NCI-H1092 treated with DMSO at 0.1 percent for 48 hours (cell line): Measurements from ENCODE around the gene COL4A2.
"Not testable (repeated sequence)": the region's sequence is repeated elsewhere in the genome, so short reads cannot be mapped to it uniquely, and the experiment has no call there.

Source experiments
- DNase-seq: peaks from one replicate; lab custom pipeline; 2025; lab: John Stamatoyannopoulos, UW

COL4A2 gene

DNA sequence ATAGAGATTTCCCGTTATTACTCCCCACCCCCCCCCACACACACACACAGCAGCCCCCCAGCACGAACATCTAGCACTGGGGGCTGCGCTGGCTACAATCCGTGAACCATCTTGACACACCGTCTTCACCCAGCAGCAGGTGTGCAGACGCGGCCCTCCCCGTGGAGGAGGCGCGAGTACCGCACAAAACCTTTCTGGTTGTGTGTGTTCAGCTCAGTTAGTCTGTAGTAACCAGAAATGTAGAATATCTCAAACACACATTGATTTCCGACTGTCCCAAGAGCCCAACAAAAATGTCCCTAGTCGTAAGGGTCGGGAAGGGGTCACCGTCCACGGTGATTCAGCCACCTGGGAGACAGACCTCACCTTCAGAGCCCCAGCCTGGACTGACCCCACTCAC, 131.7 kb downstream of the COL4A2 start:
- DNase-seq, result no peak

DNA sequence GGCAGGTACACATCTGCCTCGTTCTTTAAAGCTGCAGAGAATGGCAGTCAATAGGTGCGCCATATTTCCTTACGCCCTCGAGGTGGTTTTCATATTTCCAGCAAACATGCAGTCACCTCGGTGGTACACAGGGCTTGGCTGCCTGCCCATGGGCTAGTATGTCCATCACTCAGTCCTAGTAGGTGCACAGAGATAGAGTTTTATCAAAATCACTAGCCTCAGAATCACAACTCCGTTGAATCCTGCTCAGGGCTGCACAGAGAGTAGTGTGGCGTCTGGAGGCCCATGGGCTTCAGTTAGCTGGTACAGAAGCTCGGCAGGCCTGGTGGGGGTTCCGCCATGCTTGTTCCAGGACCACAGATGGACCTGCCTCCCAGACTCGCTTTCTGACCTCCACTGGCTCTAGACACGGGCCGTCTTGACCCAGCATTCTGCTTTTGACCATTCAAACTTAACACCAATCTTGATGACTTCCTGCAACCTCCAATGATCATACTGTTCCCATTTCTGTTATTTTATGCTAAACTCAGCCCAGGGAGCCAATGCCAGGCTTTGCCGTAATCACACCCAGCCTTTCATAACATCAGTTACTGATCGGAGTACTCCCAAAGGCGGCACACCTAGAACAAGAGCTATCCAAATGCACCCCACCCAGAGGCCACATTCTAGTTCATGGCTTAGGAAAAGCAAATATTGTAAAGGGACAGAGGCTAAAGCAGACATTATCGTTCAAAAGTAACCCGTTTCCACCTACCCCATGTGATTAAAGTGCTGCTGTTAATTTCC, 134.1 kb downstream of the COL4A2 start:
- no peak for DNase-seq

DNA sequence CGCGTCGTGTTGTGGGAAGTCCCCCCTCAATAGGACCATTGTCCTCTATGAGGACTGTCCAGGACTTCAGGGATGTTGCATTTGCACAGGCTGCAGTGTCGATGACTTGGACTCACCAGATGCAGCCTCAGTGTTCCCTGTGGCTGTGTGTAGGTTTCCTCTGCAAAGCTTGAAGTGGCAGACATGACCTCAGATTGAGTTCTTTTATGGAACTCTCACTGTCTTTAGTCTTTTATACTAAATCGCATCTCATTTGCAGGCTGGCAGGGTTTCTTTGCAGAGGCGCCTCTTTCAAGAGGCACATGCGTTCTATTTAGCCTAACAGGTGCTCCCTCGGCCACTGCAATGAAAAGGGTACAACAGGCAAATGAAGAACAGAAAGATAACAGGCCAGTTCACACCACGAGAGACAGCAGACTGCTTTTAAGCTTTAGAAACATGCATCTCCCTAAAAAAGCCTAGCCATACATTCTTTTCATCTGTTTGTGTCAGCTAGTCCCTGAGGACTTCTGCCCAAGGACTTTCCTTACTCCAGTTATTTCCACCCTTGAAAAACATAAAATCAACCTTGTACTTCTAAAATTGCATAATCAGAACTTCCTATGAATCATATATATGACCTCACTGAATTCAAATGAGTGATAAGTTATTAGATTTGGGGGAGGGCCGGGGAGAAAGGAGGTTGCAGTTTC, 136.0 kb downstream of the COL4A2 start:
- DNase-seq, result no peak

DNA sequence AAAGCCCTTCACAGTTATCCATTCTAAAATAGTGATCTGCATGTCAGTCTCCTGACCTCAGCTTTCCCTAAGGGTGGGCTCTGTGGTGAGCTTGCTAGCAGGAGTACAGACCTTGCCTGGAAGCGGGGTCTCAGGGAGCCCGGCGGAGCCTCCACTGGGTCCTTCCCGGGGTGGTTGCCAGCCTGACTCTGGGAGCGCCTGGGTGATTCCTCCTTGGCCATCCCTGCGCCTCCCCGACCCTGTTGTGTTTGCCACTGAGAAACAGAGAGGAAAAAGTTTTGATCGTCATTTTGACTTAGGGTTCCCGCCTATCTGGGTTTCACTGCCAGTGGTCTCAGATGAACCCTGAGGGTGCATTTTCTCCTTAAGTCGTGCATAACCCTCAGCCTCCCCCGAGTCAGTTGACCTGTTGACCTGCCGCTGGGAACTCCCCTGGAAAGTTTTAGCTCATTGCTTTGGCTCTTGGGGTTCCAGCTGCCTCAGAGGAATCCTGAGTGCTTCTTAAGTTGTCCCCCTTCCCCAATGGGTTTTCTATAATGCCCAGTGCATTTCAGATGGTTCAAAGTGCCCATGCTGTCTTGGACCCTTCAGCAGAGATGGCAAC, 136.6 kb downstream of the COL4A2 start:
- DNase-seq, result no peak

DNA sequence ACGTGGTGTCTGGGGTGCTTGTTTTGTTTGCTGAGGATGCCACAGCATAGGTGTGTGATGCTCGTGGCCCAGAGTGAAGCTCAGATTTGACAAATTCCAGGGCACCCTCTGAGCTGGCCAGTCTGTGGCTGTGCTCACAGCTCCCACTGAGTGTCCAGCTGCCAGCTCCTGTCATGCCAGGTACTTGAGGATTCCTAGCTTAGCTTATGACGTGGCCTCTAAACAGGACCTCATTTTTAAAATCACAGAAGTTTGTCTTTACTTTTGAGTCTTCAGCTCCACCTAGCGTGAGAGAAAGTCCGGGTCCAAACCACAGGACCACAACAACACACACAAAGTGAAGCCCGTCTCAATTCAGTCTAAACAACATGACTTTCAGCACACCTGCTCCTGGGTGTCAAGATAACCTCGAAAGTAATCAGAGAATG, 137.2 kb downstream of the COL4A2 start:
- no peak for DNase-seq

DNA sequence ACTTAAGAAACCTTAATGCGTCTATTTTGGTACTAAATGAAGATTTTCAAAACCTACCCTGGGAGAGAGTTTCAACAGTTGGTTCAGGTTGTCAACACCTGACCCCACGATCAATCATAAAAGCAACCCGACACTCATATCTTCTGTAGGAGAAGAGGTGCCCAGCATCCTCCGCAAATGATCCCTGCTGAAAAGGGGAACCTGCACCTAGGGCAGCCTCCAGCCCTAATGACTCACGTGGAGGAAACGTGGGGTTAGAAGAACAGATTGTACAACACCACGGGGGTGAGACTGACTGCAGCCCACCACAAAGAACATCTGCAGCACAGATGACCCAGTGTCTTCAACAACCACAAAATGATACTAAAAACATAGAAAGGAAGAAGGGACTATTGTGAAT, 138.1 kb downstream of the COL4A2 start:
- DNase-seq, result no peak

DNA sequence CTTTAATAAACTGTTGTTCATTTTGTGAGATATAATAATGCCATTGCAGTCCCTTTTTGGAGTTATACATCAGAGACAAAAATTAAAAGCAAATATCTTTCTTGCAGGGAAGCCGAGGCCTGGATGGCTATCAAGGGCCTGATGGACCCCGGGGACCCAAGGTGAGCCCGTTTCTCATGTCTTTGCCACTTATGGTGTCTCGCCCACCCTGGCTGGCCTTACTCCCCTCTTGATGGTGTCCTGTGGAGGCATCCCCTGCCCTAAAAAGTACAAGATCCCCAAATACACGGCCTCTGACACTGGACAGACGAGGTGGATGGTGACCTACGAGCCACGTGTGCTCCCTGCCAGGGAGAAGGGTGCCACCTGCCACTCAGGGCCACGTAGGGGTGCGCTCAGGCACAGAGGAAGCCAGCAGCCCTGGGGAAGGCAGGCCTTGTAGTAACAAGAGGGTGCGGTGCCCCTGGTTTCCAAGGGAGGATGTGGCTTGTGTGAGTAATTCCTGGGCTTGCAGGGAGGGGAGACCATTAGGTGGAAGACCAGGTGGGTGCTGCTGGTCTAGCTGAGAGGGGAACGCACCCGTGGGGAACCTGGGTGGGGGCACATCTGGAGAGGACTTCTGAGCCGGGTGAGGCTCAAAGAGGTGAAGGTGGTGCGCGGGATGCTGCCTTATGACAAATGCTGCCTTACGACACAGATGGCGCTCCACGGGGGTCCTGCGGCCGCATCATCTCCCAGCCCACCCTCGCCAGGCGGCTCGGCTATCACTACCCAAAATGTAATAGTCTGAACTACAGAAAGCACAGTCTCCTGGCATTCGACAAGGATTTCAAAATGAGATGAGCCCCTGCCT, 138.9 kb downstream of the COL4A2 start:
- DNase-seq, result no peak

DNA sequence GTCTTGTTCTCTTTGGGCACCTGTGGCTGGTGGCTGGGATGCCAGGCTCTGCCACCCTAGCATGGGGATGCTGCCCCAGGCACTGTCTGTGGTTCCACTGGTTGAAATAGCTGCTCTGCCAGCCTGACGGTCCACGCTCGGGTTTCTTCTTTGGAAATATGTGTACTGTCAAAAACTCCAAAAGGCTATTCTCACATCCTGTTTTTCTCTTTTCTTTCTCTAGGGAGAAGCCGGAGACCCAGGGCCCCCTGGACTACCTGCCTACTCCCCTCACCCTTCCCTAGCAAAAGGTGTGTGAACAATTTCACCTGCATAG, 139.4 kb downstream of the COL4A2 start:
- DNase-seq, result no peak

DNA sequence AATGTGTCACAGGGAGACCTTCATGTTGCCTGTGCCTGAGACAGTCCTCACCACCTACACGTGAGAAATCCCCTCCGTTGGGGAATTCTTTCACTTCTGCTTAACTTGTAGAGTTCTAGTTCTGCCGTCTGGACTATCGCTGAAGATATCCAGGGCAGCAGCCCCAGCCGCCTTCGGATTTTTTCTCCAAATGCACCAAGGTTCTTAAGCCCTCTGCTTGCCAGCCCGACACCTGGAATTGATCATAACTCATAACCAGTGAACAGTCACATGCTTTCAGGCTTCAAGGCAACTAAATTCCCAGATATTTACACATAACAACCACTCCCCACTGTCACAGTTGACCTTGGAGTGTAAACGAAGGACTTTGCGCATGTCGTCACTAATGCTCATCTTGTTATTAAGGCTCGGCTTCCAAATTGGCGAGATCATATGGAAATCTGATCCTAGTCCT, 140.0 kb downstream of the COL4A2 start:
- no peak for DNase-seq

DNA sequence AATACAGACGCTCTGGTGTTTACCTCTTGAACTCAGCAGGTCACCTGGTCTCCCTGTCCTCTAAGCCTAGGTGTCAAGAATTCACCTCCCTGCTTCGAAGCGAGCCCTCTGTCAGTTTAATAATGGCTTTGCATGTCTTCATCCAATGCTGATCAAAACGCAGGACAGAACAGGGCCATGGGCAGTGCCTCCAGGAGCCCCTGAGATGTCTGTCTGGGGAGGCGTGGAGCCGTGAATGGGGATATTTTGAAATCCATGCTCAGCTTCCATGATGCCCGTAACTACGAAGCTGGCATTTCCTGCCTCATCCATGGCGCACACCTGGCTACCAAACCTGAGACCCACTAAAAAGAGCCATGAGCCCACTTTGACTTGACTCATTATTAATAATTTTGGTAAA, 140.7 kb downstream of the COL4A2 start:
- DNase-seq, result no peak

DNA sequence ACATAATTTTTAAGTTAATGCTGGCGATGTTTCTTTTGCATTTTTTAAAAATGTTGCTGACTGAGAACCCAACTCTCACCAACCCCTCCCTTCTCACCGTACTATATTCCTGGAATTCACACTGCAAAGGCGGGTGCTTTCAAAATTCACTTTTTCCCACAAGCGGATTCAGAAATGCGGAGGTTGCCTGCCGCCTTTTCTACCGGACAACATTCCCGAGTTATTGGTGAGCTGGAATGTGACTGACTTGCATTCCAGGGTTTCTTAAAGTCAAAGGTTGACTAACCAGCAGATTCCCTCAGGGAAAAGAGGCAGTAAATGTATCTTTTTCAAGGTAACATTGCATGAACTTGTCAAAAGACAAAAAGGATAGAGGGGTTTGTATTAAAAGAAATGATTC, 141.1 kb downstream of the COL4A2 start:
- no peak for DNase-seq

DNA sequence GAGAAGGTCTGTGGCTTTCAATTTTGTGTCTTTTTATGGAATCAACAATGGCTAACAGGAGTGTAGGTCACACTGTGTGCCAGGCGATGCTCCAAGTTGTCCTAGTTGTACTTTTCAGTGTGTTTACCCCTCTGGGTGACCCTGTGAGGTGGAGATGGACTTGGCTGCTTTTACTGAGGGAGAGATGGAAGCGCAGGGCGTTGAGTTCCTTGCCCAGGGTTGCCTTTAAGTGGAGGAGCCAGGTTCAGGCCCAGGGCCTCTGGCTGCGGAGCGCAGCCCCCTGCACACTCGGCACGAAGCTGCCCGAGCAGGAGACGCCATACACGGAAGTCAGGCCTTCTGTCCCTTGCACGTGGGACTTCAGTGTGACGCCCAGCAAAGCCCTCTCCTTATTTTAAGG, 141.6 kb downstream of the COL4A2 start:
- DNase-seq, result no peak

DNA sequence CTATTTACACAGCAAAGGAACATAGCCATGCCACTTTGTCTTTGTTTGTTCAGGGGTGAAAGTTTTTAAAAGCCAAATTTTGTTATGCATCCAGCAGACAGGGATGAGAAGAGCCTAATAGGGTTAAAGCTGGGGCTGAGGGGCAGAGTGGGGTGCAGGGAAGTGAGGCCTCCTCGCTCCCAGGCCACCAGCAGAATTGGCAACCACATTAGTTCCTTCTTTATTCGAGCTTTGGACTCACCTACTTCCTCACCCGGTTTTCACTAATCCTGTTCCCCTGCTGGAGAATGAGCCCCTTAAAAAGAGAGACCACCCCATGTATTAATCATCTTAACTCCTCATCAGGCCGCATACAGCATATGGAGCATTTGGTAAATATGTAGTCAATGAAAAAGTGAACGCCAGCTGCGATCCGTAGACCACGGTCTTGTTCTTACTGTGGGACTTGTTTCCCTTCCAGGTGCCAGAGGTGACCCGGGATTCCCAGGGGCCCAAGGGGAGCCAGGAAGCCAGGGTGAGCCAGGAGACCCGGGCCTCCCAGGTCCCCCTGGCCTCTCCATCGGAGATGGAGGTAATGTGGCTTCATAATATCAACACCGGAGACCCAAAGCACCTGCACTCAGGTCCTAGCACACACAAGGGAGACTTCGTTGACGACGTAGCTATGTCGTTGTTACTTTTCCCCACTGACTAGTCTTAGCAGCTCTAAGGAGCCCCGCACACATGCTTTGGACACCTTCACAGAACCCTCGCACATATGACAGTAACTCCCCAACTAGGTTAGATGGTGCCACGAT, 142.3 kb downstream of the COL4A2 start:
- no peak for DNase-seq

DNA sequence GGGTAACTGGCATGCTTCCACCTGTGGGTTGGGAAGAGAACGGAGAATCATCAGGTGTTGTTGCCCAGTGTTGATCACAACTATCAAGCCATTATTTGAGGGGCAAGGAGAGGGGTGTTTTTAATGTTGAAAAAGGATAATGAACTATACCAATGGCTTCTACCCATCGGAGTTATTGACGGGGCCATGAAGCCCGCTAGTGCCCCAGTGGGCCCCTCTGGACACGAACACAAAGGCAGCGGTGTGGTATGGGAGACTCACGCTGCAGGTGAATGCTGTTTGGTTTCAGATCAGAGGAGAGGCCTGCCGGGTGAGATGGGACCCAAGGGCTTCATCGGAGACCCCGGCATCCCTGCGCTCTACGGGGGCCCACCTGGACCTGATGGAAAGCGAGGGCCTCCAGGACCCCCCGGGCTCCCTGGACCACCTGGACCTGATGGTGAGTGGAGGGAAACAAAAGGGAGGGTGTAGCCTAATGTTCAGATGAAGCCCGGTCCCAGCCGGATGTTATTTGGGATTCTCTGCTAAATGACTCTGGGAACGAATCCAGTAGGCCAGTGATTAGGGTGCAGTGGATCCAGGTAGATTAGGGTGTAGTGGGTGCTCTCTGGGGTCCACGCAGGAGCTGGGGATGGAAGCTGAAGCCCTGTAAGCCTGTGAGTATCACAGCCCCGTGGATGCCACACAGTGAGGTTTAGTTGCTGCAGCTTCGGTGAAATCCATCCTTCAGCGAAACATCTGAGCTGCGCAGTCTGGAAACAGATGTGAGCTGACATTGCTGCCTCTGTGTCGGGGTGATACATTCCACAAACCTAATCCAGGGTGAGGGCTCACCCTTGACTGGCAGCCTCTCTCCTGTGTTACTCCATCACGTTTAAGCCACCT, 143.2 kb downstream of the COL4A2 start:
- no peak for DNase-seq

DNA sequence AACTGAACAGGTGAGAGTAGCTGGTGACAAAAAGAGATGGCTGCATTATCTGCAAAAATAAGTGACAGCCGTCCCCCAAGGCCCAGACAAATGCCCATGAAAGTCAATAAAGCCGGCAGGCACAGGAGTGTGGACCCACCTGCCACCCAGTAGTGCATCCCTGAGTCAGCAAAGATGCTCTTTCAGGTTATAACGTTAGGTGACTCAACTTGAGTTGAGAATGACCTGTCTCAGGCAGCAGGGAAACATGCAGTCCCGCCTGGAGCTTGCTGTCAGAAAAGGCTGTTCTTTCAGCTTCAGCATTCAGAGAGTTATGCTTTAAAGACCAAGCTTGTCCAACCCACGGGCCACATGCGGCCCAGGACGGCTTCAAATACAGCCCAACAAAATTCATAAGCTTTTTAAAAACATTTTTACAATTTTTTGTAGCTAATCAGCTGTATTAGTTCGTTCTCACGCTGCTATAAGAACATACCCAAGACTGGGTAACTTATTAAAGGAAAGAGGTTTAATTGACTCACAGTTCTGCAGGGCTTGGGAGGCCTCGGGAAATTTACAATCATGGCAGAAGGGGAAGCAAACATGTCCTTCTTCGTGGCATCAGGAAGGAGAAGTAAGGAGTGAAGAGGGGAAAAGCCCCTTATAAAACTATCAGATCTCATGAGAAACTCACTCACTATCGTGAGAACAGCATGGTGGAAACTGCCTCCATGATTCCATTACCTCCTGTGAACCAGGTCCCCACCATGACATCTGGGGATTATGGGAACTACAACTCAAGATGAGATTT, 144.1 kb downstream of the COL4A2 start:
- DNase-seq, result no peak

DNA sequence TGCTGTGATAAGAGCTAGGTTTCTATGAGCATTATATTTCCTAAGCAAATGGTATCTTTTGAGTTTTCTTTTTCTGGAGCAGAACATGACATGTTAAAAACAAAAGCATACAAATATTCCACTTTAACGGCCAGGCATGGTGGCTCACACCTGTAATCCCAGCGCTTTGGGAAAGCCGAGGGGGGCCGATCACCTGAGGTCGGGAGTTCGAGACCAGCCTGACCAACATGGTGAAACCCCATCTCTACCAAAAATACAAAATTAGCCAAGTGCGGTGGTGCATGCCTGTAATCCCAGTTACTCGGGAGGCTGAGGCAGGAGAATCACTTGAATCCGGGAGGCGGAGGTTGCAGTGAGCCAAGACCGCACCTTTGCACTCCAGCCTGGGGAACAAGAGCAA, 146.0 kb downstream of the COL4A2 start:
- not testable (repeated sequence) for DNase-seq

DNA sequence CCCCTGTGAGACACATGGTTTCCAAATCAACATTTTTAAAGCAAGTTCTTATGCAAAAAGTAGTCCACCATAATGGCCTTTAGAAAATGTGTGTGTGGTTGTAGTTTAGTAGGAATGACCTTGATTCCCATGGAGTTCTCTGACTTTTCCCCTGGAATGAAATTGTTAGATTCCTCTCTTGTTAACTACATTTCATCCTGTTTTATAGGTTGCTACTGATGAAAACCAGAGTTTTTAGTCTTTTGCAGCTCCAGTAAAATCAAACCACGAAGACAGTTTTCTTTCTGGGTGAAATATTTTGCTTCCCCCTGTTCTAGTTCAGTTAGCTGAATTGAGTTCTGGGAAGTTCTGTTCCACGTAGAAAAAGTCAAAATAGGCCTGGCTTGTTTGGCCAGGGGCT, 146.7 kb downstream of the COL4A2 start:
- DNase-seq, result no peak

DNA sequence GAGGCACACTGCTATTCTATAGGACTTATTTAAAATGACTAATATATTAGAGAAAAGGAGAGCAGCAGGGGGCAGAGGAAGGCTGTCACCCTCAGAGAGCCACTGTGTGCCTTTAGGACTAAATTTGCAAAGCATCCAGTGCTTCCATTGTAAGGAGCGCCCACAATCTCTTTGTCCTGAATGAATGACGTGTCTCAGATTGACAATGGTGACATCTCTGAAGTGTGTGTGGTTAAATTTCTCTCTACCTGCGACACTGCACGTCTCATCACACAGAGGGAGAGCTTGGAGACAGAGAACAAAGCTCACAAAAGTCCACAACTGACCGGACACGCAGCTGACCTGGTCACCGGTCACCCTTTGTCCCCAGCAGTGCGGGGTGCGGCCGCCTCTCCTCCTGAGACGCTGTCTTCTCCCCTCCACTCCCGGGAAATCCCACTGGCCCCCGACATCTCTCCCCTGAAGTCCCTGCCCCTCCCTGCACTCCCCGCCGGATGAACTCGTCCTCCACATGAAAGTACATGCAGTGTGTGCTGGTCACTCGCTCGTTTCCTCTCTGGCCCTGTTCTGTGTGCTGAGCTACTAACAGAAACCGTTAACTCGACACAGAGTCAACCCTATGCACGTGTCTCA, 147.3 kb downstream of the COL4A2 start:
- DNase-seq, result no peak

DNA sequence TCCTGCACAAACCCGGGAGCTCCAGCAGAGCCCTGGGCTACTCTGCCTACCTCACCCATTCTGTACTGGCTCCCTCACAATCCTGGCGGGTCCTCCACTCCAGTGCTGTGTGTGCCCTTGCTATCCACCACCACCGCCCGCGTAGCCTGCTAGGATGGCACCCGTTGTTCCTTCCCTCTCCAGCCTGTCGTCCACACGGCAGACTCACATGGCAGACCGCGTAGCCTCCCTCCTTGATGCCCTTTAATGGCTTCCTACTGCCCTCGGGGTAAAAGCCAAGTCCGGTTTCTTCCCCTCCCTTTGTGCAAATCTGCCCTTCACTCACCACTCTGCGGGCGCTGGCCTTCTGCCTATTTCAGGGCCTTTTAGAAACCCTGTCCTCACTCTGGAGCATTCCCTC, 147.9 kb downstream of the COL4A2 start:
- no peak for DNase-seq
